OCI-M2 (cell line): Measurements from ENCODE around the gene PPP1R12B.
"Not testable (repeated sequence)": the region's sequence is repeated elsewhere in the genome, so short reads cannot be mapped to it uniquely, and the experiment has no call there.

ENCODE experiments used
- DNase-seq: peaks from one replicate; lab custom pipeline; 2025; ENCODE audit not compliant: unreplicated experiment; lab: John Stamatoyannopoulos, UW

The PPP1R12B gene

DNA sequence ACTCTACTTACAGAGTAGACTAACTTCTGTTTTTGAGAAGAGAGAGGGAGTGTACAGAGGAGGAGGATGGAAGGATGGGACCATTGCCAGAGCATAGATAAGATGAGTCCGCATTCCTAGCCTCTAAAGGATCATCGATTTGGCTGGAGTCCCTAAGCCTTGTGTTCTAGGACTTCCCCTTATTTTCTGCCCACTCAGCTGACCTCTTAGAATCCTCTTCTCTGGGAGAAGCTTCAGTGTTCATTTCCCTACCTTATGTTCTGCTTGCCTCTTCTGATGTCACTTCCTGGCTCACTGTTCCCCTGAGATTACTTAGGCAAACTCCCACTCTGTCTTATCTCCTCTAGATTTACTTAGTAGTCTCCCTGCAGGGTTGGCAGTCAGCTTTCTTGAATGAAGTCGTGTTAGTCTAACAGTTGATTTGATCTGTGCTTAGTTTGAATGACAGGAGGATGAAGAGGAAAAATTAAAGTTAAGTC is 205.1 kb downstream of the PPP1R12B start:
- peak; percentile 61 for DNase-seq

DNA sequence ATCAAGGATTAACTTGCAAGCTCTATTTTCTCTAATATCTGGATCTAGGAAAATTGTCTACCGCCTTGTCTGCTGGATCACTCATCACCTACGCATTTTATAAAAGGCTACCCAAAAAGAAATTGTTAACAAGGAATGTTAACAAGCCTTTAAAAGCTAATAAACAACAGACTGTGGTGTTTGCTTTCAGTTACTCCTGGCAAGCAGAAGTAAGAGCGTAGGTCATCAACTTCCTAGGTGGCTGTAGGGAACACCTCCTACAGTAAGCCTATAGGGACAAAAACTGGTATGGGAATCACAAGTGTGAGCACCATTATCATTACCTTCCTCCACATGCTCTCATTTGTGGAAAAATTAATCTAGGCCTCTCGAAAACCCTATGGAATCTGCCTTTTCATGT is 206.1 kb downstream of the PPP1R12B start:
- not testable (repeated sequence) for DNase-seq

GRCh38 chr1:202556037-202556436 is 207.5 kb downstream of the PPP1R12B start:
- DNase-seq: not testable (repeated sequence)

DNA sequence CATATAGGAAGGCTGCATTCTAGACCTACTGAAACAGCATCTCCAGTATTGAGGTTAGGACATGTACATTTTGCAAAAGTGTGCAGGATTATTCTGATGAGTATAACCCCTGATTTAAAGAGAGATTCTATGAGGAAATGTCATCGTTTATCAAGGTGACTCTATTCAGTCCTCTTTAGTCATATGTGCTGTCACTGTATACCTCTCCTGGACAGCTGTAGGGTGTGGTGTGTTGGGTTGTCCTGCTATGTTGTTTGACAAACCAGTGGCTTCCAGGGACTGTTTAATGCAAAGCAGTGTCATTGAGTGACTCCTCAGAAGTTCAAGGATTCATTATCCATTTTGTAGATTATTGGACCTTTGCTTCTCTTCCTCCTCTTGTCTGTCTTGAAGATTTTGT is 209.2 kb downstream of the PPP1R12B start:
- not testable (repeated sequence) for DNase-seq

GRCh38 chr1:202561240-202561639 is 212.7 kb downstream of the PPP1R12B start:
- DNase-seq: no peak

DNA sequence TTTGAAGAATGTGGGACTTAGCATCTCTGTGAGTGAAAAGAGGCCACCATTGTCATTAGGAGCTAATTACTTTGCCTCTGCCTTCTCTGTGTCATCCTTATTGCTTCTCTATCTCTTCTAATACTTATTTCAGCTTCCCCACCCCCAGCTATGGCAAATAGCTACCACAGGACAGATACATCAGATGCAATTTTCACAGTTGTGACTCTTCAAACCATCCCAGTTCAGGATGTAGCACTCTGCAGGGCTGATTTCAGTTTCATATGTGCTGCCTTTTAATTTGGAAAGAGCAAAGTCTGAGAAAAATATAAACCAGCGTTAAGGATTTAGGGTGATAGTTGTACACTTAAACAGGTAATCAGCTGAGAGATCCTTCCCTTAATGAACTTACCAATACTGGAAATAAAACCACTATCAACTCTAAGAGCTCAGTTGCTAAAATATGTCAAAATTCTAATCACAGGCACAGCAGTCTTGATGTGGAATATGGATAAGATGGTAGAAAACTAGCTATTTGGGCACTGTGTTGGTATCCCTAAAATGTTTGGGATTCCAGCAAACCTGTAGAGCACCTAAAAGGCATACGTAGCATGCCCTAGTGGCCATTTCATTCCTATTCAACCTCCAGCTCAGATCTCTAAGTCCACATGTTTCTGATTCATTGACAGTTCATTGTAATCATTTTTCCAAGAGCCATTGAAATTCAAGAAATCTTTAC is 213.4 kb downstream of the PPP1R12B start:
- no peak for DNase-seq

DNA sequence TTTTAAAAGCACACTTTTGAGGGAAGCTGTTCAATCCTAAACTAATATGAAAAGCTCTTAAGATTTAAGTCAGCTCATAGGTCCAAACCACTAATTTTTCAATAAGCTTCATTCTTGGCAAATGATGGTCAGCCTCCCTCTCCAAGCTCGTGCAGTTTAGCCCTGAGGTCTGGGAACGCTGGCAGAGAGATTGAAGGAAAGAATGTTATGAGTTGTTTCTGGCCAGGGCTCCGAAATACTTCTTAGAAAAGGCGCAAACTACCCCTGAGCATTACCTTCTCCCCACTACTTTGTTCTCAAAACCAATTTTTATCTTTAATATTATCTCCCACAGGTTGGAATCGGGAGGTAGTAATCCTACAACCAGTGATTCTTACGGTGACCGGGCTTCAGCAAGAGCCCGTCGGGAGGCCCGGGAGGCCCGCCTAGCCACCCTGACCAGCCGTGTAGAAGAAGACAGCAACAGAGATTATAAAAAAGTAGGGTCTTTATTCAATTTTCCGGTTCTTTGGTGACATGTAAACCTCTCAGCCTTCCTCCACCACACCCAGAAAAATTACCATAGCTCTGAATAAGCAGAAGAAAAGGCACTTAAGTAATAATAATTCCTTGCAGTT is 214.1 kb downstream of the PPP1R12B start:
- DNase-seq: no peak

- DNase-seq: no peak
Observed at GRCh38 chr1:202563818-202564217, 215.3 kb downstream of the PPP1R12B start.

GRCh38 chr1:202564958-202565495 is 216.5 kb downstream of the PPP1R12B start:
- DNase-seq: no peak

DNA sequence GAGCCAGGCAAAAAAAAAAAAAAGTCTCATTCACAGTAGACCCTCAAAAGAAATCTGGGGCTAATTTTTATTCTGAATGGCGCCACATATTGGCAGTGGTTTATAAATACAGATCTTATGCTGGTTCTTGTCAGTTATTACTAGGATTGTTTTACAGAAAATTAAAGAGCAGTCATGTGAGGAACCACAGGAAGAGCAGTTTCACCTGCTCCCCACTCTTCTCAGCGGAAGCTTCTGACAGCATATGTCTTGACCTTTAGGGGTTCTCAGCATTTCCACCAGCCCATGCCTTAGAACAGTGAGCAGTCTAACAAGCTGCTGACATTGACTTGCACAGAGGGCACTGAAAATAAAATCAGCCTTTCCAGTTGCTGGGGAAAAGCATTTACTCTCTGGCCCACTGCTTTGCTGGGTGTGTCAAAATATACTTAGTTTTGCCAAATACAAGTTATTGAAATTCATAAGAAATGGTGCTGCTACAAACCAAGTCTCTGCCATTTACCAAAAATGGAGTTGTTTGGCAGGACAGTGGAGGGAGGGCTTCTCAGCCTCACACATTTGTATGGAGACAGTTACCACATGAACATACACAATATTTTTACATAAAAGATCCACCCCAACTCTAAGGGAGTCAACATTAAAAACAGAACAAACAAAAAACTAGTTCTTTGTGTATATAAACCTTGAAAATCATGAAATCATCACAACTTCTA is 217.5 kb downstream of the PPP1R12B start:
- DNase-seq: no peak

GRCh38 chr1:202567738-202568137 is 219.2 kb downstream of the PPP1R12B start:
- DNase-seq: no peak

GRCh38 chr1:202568410-202568809 is 219.9 kb downstream of the PPP1R12B start:
- no peak for DNase-seq

DNA sequence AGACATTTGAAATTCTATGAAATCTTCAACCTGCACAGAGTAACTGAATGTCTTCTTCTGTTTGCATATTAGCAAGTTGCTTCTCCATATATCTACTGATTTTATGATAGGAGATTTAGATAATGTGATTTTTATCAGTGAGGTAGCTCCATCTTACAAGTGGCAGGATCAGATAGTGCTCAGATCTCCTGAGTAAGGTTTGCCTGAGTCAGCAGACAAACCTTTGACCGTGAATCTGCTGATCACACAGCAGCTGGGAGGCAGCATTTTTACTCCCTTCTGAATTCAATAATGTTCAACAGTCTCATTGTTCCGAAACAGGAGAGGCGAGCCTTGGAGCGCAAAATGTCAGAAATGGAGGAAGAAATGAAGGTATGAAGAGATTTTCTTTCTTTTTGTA is 220.3 kb downstream of the PPP1R12B start:
- DNase-seq: no peak

GRCh38 chr1:202569393-202570322 is 221.2 kb downstream of the PPP1R12B start:
- DNase-seq: no peak

DNA sequence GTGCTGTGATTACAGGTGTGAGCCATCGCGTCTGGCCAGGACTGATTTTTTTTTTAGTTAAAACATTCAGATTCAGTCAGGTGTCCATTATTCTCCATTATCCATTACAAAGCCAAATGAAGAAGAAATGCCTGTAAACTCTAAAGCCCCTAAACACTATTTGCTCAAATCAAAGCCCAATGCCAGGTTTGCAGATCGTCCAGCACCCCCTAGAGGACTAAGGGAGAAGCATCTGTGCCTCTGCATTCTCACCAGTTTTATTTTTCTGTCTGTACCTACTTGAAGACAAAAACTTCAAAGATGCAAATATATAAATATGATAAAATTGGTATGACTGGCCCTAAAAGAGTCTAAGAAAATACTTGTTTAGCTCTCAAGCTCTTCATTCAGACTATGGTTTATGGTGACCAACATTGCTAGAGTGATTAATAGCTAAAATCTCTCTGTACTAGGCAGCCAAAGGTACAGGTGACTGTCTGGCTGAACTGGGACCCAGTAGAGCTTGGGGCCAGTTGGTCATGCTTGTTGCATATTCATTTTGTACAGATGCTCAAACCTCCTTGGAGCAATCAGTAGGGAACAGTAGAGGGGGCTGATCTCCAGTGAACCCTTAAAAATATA is 223.3 kb downstream of the PPP1R12B start:
- no peak for DNase-seq

- no peak for DNase-seq
Observed at GRCh38 chr1:202572867-202573266, 224.4 kb downstream of the PPP1R12B start.

DNA sequence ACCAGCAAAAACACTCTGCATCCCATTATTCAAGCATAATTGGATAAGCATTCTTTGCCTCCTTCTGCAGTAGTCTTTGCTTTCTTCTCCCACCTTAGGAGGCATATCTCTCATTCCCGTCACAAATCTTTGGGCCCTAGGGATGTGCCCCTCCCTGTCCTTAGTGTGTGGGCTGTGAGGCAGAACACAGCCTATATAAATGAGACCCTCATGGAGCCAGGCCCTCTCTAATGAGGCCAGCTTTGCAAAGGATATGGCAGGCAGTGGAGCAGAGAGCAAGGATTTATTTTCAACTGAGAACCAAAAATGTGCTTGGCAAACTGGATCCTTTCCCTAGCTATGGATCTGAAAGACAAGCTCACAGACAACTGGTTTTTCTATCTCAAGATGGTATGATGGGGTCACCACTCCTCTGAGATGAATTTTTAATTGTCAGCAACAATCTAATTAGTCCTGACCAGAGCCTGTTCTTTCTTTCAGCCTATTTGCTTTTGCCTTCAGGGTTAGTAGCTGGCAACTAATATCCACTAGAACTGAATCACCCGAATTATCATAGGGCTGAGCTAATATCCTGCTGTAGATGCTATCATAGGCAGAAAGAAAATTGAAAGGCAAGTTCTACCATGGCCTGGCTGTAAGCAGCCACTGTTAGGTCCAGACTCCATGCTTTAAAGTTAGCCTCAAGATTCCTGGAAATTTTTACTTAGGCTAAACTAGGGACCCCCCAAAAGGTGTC is 227.6 kb downstream of the PPP1R12B start:
- DNase-seq: no peak

GRCh38 chr1:202576816-202577215 is 228.3 kb downstream of the PPP1R12B start:
- DNase-seq: no peak

- DNase-seq: no peak
Observed at GRCh38 chr1:202577381-202577780, 228.9 kb downstream of the PPP1R12B start.
